HepG2 (cell line): ENCODE results near the gene DPP3. TPM values are rescaled to one million over a fixed set of nuclear protein-coding genes. Genes with fewer than 3 reads are reported as not detected.
A peak's percentile ranks its signal among the peaks of the same experiment; 100 is the strongest.

ENCODE experiments used
- BORCS8-MEF2B ChIP-seq: sonication (generic); formaldehyde crosslinking; IDR thresholded peaks from 2 replicates; pipeline ENCODE4 v1.8.0; 2022; ENCODE audit warnings: mild to moderate bottlenecking, missing genetic modification reagents
- CTCF ChIP-seq: sonication (generic); formaldehyde crosslinking; IDR thresholded peaks from 2 replicates; pipeline ENCODE4 v1.5.0; 2020; ENCODE audit warnings: mild to moderate bottlenecking, missing genetic modification reagents, moderate library complexity
- GABPA ChIP-seq, 2 experiments: IDR thresholded peaks; 2 replicates each; pipeline ENCODE4 v1.6.1; 2011 to 2016; ENCODE audit warnings: low read depth in 2 of 2, low read length in 1 of 2, missing biosample characterization in 1 of 2, missing genetic modification characterization in 1 of 2
- HNRNPH1 ChIP-seq: fragments of 200-400 bp; formaldehyde crosslinking; optimal IDR thresholded peaks from 2 replicates; pipeline ENCODE3; 2017; ENCODE audit warnings: mild to moderate bottlenecking, low read depth, low read length
- MAF1 ChIP-seq: sonication (generic); formaldehyde crosslinking; IDR thresholded peaks from 2 replicates; pipeline ENCODE4 v1.5.0; 2020; ENCODE audit warnings: missing genetic modification reagents, borderline replicate concordance
- PAX8 ChIP-seq: sonication (generic); formaldehyde crosslinking; IDR thresholded peaks from 2 replicates; pipeline ENCODE4 v1.8.0; 2022; ENCODE audit warnings: mild to moderate bottlenecking, missing genetic modification reagents, borderline replicate concordance
- PRDM10 ChIP-seq: sonication (generic); formaldehyde crosslinking; IDR thresholded peaks from 2 replicates; pipeline ENCODE4 v1.4.0; 2020; ENCODE audit warnings: low read depth, missing genetic modification reagents
- RAD51 ChIP-seq: fragments of 450-650 bp; IDR thresholded peaks from 2 replicates; pipeline ENCODE4 v1.6.1; 2016; ENCODE audit warnings: borderline replicate concordance
- RXRA ChIP-seq: sonication (generic); formaldehyde crosslinking; IDR thresholded peaks from 2 replicates; pipeline ENCODE4 v1.5.1; 2020; ENCODE audit warnings: missing genetic modification reagents
- SIN3A ChIP-seq: IDR thresholded peaks from 2 replicates; pipeline ENCODE4 v1.6.1; 2011; ENCODE audit warnings: low read depth, mild to moderate bottlenecking, control low read depth, low read length, borderline replicate concordance
- SNAPC4 ChIP-seq: sonication (generic); formaldehyde crosslinking; IDR thresholded peaks from 2 replicates; pipeline ENCODE4 v1.4.0; 2020; ENCODE audit warnings: mild to moderate bottlenecking, missing genetic modification reagents
- ZFX ChIP-seq: sonication (generic); formaldehyde crosslinking; IDR thresholded peaks from 2 replicates; pipeline ENCODE4 v1.4.0; 2020; ENCODE audit warnings: mild to moderate bottlenecking, low read depth, missing genetic modification reagents, moderate library complexity
- ZGPAT ChIP-seq: IDR thresholded peaks from 2 replicates; pipeline ENCODE4 v1.6.1; 2016; ENCODE audit warnings: mild to moderate bottlenecking
- ZNF180 ChIP-seq: sonication (generic); formaldehyde crosslinking; IDR thresholded peaks from 2 replicates; pipeline ENCODE4 v1.4.0; 2020; ENCODE audit warnings: low read depth, missing genetic modification reagents, borderline replicate concordance
- ZNF746 ChIP-seq: sonication (generic); formaldehyde crosslinking; IDR thresholded peaks from 2 replicates; pipeline ENCODE4 v1.8.0; 2022; ENCODE audit warnings: mild to moderate bottlenecking, missing genetic modification reagents
- ZNF776 ChIP-seq: sonication (generic); formaldehyde crosslinking; IDR thresholded peaks from 2 replicates; pipeline ENCODE4 v1.4.0; 2020; ENCODE audit warnings: mild to moderate bottlenecking, missing genetic modification reagents
- ZNF792 ChIP-seq: IDR thresholded peaks from 2 replicates; pipeline ENCODE4 v1.6.1; 2016
- polyA plus RNA-seq, 8 experiments: library from polyadenylated mRNA; depleted of rRNA in 3 of 8; stranded (reverse) in 7 of 8; unstranded in 1 of 8; fragments of >200 nt; fragmentation: Illumina TruSeq in 4 of 8; extraction: Trizol in 4 of 8; gene quantifications; 2 replicates each; pipeline versions ENCODE4 v1.2.1 to v1.2.3, GENCODE V29; 2011 to 2016; ENCODE audit warnings: low read depth in 4 of 8, missing spikeins in 1 of 8, mixed read lengths in 1 of 8; ENCODE audit not compliant: insufficient read depth in 1 of 8
- total RNA-seq, 5 experiments: library from RNA; depleted of rRNA; stranded (reverse); fragments of >200 nt; fragmentation: Illumina TruSeq; extraction: Trizol; gene quantifications; 2 replicates each; pipeline ENCODE4 v1.2.3, GENCODE V29; 2016; ENCODE audit warnings: low read depth in 1 of 5

DPP3 gene
- total and polyA plus RNA-seq, 2 of the 13 experiments (the other 11 are each of a cell fraction or from before 2014, with no cell fraction given), result 38.4 to 59.8 TPM

GRCh38 chr11:66479394-66480116 is 679 bp upstream of the DPP3 start (continued):
- TF ChIP-seq SNAPC4 (0 out of 2 replicates have a peak, but pooled peaks have one; percentile 22), PAX8 (0 out of 2 replicates have a peak, but pooled peaks have one; percentile 86), BORCS8-MEF2B (CRISPR knock-in tag) (no peak), MAF1 (CRISPR knock-in tag) (no peak), RXRA (CRISPR knock-in tag) (no peak), RAD51 (no peak), ZNF180 (CRISPR knock-in tag) (no peak), ZGPAT (CRISPR knock-in tag) (no peak), ZNF746 (CRISPR knock-in tag) (no peak), SIN3A (no peak), CTCF (CRISPR knock-in tag) (no peak), ZFX (no peak), GABPA (IDR thresholded peaks at IDR 0.05; ENCODE audit: low read depth, low read length) (no peak), GABPA (CRISPR knock-in tag; IDR thresholded peaks at IDR 0.05; ENCODE audit: low read depth) (no peak), HNRNPH1 (peak; percentile 16), ZNF792 (CRISPR knock-in tag) (no peak), ZNF776 (CRISPR knock-in tag) (peak; percentile 23; the same call in 1 of the 2 replicates), PRDM10 (CRISPR knock-in tag) (no peak)
